HG03159 (cell line): ENCODE data around the gene PPP6R2.

Source experiments
- ATAC-seq: cut with Tn5 transposase; IDR thresholded peaks from one replicate; pipeline ENCODE4 v1.9.1; 2021; ENCODE audit warnings: mild to moderate bottlenecking, moderate library complexity; ENCODE audit not compliant: unreplicated experiment

Gene PPP6R2

GRCh38 chr22:50464451-50464850 is 121.3 kb downstream of the PPP6R2 start:
- ATAC-seq = no peak

DNA sequence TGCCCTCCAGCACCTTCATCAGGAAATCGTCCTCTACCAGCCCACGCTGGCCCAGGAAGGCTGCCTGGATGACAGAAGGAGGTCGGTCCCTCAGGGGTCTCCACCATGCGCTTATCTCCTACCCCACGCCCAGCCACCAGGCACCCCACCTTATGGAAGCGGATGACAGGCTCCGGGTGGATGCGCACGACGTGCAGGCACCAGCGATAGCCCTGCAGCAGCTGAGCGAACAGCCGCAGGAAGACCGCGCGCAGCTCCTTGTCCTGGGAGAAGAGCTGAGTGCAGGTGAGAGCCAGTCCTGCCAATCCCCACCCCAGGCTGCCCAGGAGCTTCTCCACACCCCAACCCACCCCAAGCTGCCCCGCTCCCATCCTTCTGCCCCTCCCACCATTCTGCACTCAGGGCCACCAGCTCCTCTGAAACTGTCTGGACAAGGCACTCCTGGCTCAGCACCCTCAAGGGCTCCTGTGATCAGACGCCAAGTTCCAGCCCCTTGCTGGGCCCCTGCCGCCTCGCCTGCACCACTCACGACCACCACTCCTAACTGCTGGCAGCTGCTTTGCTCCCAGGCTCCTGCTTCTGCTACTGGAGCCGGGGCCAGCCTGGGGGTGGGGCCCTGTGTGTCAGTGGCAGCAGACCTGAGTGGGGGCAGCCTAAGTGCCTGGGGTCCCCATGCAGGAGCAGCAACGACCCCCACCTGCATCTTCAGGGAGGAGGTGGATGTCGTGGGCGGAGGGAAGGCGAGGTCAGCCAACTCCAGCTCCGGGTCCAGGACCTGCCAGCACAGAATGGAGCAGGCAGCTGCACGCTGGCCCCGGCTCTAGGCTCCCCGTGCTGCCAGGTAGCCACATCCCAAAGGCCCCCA is 122.2 kb downstream of the PPP6R2 start:
- no peak for ATAC-seq

DNA sequence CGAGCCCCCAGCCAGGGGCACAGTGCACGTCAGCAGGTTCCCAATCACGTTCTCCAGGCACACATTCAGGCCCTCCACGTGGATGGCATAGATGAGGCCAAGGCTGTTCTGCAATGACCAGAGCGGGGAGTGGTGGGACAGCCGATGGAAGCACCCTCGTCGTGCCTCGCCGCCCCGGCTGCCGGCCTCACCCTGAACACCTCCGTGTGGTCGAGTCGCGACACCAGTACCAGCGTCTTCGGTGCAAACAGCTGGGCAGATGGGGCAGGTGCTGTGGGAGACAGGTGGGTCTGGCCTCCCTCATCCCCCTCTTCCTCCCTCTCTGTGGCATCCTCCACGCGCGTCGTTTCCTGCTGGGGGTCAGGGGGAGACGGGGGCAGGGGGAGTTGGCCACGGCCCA is 124.2 kb downstream of the PPP6R2 start:
- ATAC-seq = no peak

DNA sequence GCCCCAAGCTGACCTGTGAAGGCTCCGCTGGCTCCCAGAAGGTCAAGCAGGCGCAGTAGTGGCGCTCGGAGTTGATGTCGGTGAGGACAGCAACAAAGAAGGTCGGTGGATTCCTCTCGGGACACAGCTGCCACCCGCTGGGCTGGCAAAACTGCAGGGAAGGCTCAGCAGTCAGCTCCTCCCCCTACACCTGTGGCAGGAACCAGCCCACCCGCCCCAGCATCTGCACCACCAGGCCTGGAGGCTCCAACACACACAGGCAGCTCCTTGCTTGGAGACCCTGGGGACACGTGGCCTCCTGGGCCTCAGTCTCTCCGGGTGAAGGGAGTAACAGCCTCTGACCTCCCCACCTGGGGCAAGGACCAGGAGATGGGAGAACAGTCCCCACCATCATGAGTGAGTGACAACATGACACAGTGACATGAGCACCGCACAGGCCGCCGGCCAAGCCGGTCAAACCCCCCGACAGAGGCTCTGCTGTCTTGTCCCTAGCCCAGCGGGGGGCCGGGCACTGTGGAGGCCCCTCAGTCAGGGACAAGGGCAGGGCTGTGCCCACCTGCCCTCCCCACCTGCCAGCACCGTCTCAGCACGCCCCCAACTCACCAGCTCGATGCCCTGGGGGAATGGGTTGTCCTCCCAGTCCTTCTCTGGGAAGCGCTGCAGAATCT is 124.8 kb downstream of the PPP6R2 start:
- no peak for ATAC-seq

GRCh38 chr22:50468626-50469025 is 125.5 kb downstream of the PPP6R2 start:
- ATAC-seq = no peak

- peak; percentile 56 for ATAC-seq
Measured at GRCh38 chr22:50469377-50470305, 126.5 kb downstream of the PPP6R2 start.

- ATAC-seq = peak; percentile 7
Measured at GRCh38 chr22:50470491-50470890, 127.4 kb downstream of the PPP6R2 start.

DNA sequence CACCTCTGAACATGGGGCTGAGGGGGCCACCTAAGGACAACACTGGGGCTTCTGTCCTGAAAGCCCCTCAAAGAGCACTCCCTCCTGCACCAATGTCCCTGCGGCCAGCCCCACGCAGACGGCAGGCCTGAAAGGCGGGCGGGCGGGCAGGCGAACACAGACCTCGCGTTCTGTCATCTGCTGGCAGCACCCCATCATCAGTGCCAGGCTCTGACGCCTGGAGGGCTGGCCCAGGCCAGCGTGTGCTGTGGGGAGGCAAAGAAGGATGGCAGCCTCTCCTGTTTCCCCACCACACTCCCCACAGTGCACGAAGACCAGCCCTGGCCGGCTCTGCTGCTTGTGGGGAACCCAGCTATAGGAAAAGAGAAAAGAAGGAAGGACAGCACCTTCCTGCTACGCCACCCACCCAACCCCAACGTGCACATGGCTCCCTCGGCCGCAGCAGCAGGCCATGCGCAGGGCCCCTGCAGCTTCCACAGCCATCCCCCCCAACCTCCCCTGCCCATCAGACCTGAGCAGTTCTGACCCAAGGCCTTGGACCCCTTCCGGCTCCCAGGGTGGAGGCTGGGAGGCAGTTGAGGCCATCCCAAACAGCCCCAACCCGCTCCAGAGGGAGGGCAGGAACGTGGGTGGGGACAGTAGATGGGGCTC is 128.2 kb downstream of the PPP6R2 start:
- ATAC-seq = no peak

- ATAC-seq = no peak
Measured at GRCh38 chr22:50471962-50472361, 128.8 kb downstream of the PPP6R2 start.

DNA sequence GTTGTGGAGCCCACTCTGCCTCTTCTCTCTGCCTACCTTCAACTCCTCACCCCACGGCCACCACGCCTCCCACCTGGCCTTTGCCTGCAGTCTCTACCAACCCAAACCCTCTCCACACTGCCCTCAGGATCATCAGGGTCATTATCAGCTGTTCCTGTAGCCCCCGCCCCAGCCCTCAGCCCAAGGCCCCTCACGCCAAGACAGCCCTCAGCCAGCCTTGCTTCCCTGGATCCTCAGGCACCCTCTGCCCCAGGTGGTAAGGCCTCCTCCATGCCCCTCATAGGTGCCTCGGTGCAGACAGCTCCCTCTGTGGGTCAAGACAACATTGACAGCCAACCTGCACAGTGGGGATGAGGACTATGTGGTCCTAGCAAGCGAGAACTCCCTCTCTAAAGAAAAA is 130.0 kb downstream of the PPP6R2 start:
- no peak for ATAC-seq

DNA sequence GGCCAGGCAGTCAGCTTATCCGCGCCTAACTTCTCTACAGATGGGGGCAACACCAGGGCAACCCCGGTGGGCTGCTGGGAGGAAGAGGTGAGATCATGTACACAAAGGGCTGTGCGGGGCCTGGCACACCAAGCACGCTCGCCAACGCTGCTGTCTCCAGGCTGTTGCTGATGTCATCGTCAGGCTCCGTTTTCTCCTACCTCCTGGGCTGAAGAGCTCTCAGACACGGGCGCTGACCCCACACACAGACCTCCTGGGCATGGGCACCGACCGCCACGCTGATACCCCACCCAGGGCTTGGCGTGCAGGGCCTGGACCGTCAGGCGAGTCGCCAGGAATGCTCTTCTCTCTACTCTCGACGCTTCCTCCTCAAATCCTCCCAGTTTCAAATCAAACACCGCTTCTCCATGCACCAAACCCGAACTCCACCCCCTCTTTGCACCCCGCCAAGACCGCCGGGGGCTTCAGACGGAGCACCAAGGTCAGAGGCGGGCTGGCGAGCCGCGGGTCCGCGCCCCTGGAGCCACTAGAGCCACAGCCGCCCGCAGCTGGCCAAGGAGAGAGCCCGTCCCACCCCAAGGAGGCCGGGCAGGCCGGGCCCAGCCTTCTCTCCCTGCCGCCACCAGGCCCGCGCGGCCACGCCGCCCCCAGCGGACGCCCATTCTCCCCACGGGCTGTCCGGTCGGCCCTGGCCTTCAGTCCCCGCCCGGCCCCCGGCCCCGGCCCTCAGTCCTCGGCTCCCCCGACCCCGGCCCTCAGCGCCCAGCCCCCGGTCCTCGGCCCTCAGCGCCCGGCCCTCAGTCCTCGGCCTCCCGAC is 130.9 kb downstream of the PPP6R2 start:
- ATAC-seq = no peak

DNA sequence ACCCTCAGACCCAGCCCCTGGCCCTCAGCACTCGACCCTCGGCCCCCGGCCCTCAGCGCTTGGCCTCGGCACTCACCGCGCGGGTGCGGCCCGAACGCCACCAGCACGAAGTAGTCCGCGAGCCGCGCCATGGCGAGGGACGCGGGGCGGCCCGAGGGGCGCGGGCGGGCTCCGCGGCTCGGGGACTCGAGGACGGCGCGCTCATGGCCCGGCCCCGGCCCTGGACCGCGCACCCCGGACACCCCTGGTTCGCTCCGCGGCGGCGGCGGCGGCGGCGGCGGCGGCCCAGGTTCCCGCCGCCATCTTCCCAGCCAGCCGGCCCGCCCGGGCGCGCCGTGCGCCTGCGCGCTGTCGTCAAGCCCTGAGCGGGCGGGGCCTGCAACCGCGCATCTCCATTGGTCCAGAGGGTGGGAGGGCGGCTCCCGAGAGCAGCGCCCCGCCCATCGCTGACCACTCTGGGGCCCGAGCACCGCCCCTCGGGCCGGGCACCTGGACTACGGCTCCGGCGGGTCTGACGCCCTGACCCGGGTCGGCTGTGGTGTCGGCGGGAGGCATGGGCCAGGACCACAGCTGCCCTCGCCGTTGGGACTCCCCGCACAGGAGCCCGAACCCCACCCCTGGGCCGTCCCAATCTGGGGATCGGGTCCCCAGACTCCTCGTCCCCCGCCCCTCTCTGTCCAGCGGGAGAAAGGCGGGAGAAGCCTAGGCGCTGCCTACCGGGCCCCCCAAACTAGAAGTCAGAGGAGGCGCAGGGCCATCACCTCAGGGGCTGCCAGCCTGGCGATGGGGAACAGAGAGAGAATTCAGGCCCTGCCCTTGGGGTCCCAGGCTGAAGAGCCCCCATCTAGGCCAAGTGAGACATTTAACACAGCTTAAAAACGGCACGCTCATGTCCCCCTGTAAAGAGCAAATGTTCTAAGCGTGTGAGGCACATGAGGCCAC is 131.9 kb downstream of the PPP6R2 start, which contains the start of gene SBF1:
SBF1 (minus strand) TSS at position 326 of the 942 bp plus-strand sequence; CDS start at position 131, 195 bp downstream.
- peak; percentile 67 for ATAC-seq

- no peak for ATAC-seq
Measured at GRCh38 chr22:50475652-50476002, 132.5 kb downstream of the PPP6R2 start.

GRCh38 chr22:50476868-50477267 is 133.7 kb downstream of the PPP6R2 start:
- no peak for ATAC-seq

DNA sequence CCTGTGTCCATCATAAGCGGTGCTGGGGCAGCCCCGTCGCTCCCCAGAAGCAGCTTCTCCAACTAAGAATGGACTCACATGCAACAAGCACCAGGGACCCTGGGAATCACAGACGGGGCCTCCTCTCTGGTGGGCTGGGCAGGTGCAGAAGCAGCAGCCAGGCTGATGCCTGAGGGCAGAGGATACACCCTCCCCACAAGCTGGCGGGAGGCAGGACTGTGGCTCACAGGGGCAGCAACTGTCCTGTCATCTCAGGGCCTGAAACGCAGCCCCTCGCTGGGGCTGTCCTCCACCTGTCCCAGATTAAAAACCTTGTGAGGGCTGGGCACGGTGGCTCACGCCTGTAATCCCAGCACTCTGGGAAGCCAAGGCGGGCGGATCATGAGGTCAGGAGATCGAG is 134.8 kb downstream of the PPP6R2 start:
- no peak for ATAC-seq

DNA sequence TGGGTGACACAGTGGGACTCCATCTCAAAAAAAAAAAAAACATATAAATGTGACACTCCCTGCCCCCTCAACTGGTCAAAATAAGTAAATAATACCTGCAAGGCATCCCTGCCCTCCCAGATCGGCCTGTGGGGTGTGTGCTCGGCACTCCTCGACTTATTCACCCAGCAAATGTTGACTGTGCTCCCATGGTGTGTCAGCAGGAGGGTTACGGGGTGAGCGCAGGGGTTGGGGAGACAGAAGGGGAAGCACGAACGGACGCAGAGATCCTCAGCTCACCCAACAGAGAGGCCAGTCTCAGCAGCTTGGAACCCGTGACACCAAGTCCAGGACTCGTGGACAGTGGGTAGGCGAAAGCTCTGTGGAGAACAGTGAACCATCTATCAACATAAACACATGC is 136.6 kb downstream of the PPP6R2 start:
- ATAC-seq = no peak

DNA sequence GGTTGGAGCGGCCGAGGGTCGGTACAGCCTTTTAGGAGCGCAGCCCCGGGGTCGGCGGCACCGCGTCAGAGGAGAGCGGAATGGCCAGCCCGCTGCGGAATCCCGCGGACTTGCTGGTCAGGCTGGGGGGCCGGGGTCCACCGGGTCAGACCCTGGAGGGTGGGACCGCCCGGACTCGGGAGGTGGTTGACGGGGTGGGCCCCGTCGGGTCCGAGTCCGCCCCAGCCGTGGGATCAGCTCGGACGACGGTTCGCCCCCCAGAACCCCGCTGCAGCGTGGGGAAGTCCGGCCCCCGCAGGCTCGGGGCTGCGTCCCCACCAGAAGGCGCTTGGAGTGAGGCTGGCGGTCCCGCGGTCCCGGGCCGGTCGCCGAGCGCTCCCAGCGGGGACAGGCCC is 137.9 kb downstream of the PPP6R2 start:
- no peak for ATAC-seq

DNA sequence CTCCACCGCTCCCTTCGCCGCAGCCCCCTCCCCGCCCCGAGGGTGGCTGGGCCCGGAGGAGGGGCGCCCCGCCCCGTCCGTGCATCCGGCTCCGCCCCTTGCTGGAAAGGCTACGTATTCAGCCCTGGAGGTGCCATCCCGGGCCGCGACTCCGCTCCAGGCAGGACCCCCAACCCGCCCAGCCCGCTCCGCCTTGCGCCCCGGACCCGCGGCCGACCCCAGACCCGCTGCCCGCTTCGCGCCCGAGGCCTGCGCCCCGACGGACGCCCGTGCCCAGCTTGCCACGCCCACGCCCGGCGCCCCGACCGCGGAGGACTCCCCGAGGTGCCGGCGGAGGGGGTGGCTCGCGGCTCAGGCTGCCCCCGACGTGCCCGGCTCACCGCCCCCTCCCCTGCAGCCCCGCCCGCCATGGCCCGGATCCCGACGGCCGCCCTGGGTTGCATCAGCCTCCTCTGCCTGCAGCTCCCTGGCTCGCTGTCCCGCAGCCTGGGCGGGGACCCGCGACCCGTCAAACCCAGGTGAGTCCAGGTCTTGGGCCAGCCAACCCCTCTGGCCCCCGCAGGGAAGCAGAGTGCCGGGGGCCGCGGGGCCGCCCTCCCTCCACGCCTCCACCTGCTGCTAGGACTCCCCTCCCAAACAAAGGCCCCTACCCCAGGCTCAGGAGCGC is 138.4 kb downstream of the PPP6R2 start, which contains the start of gene ADM2:
ADM2 (plus strand) TSS at position 104 of the 667 bp plus-strand sequence; CDS start at position 409, 305 bp downstream.
- ATAC-seq = no peak
